H9 (cell line): ENCODE results near the gene FRAS1. TPM values are rescaled to one million over a fixed set of nuclear protein-coding genes. Genes with fewer than 3 reads are reported as not detected.
"Not testable (repeated sequence)": the region's sequence is repeated elsewhere in the genome, so short reads cannot be mapped to it uniquely, and the experiment has no call there.

Source experiments
- DNase-seq: peaks from one replicate; pipeline ENCODE4 v3.0.0-alpha.2; 2017
- H2AFZ ChIP-seq: one replicate; pipeline ENCODE4 v1.6.1; 2013; ENCODE audit warnings: mild to moderate bottlenecking, low read length, control low read depth, moderate library complexity
- H2AK5ac ChIP-seq: 2 replicates; pipeline ENCODE4 v1.6.1; 2013; ENCODE audit warnings: low read length, control low read depth, mixed read lengths; ENCODE audit not compliant: insufficient read length
- H2BK120ac ChIP-seq: one replicate; pipeline ENCODE4 v1.6.1; 2013; ENCODE audit warnings: low read depth, mild to moderate bottlenecking, low read length, control low read depth, inconsistent platforms; ENCODE audit not compliant: poor library complexity, severe bottlenecking
- H2BK12ac ChIP-seq: 2 replicates; pipeline ENCODE4 v1.6.1; 2013; ENCODE audit warnings: low read length, control low read depth, mixed read lengths, low read depth; ENCODE audit not compliant: insufficient read length
- H2BK15ac ChIP-seq: 2 replicates; pipeline ENCODE4 v1.6.1; 2013; ENCODE audit warnings: low read depth, low read length, control low read depth
- H2BK20ac ChIP-seq: one replicate; pipeline ENCODE4 v1.6.1; 2013; ENCODE audit warnings: low read depth, mild to moderate bottlenecking, low read length, control low read depth, inconsistent platforms; ENCODE audit not compliant: poor library complexity, severe bottlenecking
- H2BK5ac ChIP-seq: 2 replicates; pipeline ENCODE4 v1.6.1; 2013; ENCODE audit warnings: low read length, control low read depth, mixed read lengths; ENCODE audit not compliant: insufficient read length
- H3K14ac ChIP-seq: 2 replicates; pipeline ENCODE4 v1.6.1; 2013; ENCODE audit warnings: low read length, control low read depth; ENCODE audit not compliant: insufficient read depth
- H3K18ac ChIP-seq: 2 replicates; pipeline ENCODE4 v1.6.1; 2013; ENCODE audit warnings: low read depth, mild to moderate bottlenecking, mixed read lengths, low read length, control low read depth; ENCODE audit not compliant: insufficient read length
- H3K23ac ChIP-seq: 2 replicates; pipeline ENCODE4 v1.6.1; 2013; ENCODE audit warnings: low read length, control low read depth, mixed read lengths, low read depth; ENCODE audit not compliant: insufficient read length
- H3K23me2 ChIP-seq: 2 replicates; pipeline ENCODE4 v1.6.1; 2013; ENCODE audit warnings: low read depth, mild to moderate bottlenecking, mixed read lengths, low read length, control low read depth; ENCODE audit not compliant: insufficient read length, poor library complexity, severe bottlenecking
- H3K27ac ChIP-seq: 2 replicates; pipeline ENCODE4 v1.5.1; 2013; ENCODE audit warnings: low read length, control low read depth, mixed read lengths, low read depth; ENCODE audit not compliant: insufficient read length
- H3K27me3 ChIP-seq: 2 replicates; pipeline ENCODE4 v1.6.1; 2013; ENCODE audit warnings: low read length, control low read depth, inconsistent platforms; ENCODE audit not compliant: insufficient read depth
- H3K4ac ChIP-seq: 2 replicates; pipeline ENCODE4 v1.6.1; 2013; ENCODE audit warnings: low read depth, mild to moderate bottlenecking, control low read depth, inconsistent platforms, low read length, moderate library complexity
- H3K4me1 ChIP-seq: 2 replicates; pipeline ENCODE4 v1.6.1; 2013; ENCODE audit warnings: low read length, control low read depth, inconsistent platforms; ENCODE audit not compliant: insufficient read depth
- H3K4me2 ChIP-seq: 2 replicates; pipeline ENCODE4 v1.6.1; 2013; ENCODE audit warnings: low read length, control low read depth, mixed read lengths; ENCODE audit not compliant: insufficient read length, insufficient read depth
- H3K56ac ChIP-seq: 2 replicates; pipeline ENCODE4 v1.6.1; 2013; ENCODE audit warnings: low read depth, mild to moderate bottlenecking, mixed read lengths, low read length, control low read depth; ENCODE audit not compliant: insufficient read length
- H3K79me1 ChIP-seq: 2 replicates; pipeline ENCODE4 v1.6.1; 2013; ENCODE audit warnings: low read depth, mild to moderate bottlenecking, moderate library complexity, low read length, control low read depth, inconsistent platforms; ENCODE audit not compliant: insufficient read depth, poor library complexity, severe bottlenecking
- H3K79me2 ChIP-seq: 2 replicates; pipeline ENCODE4 v1.6.1; 2013; ENCODE audit warnings: low read length, control low read depth, inconsistent platforms; ENCODE audit not compliant: insufficient read depth
- H3K9ac ChIP-seq: 2 replicates; pipeline ENCODE4 v1.6.1; 2013; ENCODE audit warnings: low read length, control low read depth, mixed read lengths; ENCODE audit not compliant: insufficient read length; ENCODE audit errors: extremely low read depth
- H3K9me3 ChIP-seq: one replicate; pipeline ENCODE4 v1.6.1; 2013; ENCODE audit warnings: low read depth, low read length, inconsistent platforms; ENCODE audit not compliant: control insufficient read depth
- H3T11ph ChIP-seq: one replicate; pipeline ENCODE4 v1.6.1; 2013; ENCODE audit warnings: mild to moderate bottlenecking, low read length, control low read depth, inconsistent platforms
- H4K20me1 ChIP-seq: one replicate; pipeline ENCODE4 v1.6.1; 2013; ENCODE audit not compliant: control insufficient read depth, insufficient read length, insufficient read depth
- H4K5ac ChIP-seq: 2 replicates; pipeline ENCODE4 v1.6.1; 2013; ENCODE audit warnings: low read depth, mild to moderate bottlenecking, mixed read lengths, low read length, control low read depth; ENCODE audit not compliant: insufficient read length
- H4K8ac ChIP-seq: replicated peaks from 2 replicates; pipeline ENCODE4 v1.6.1; 2013; ENCODE audit warnings: low read length, control low read depth, mixed read lengths, low read depth; ENCODE audit not compliant: insufficient read length
- H4K91ac ChIP-seq: 2 replicates; pipeline ENCODE4 v1.6.1; 2013; ENCODE audit warnings: low read depth, mild to moderate bottlenecking, moderate library complexity, mixed read lengths, low read length, control low read depth; ENCODE audit not compliant: insufficient read length
- H3K27ac Mint-ChIP-seq, 3 experiments: 2 replicates in 2 of 3; 3 replicates in 1 of 3; pipeline ENCODE4 v1.8.0; 2020 to 2021; ENCODE audit warnings: mixed read lengths in 3 of 3, mild to moderate bottlenecking in 1 of 3, moderate library complexity in 1 of 3
- H3K27me3 Mint-ChIP-seq: 2 replicates; pipeline ENCODE4 v1.8.0; 2021; ENCODE audit warnings: low read depth, mild to moderate bottlenecking, moderate library complexity, mixed read lengths
- H3K36me3 Mint-ChIP-seq, 3 experiments: 2 replicates in 2 of 3; 3 replicates in 1 of 3; pipeline ENCODE4 v1.8.0; 2020 to 2021; ENCODE audit warnings: low read depth in 3 of 3, mixed read lengths in 3 of 3; ENCODE audit not compliant: insufficient read depth in 1 of 3
- H3K4me1 Mint-ChIP-seq, 2 experiments: 2 replicates each; pipeline ENCODE4 v1.8.0; 2020; ENCODE audit warnings: mixed read lengths in 2 of 2
- H3K4me3 Mint-ChIP-seq, 2 experiments: 2 replicates in 1 of 2; 3 replicates in 1 of 2; pipeline ENCODE4 v1.8.0; 2020 to 2021; ENCODE audit warnings: mild to moderate bottlenecking in 2 of 2, mixed read lengths in 2 of 2, moderate library complexity in 1 of 2
- H3K9me3 Mint-ChIP-seq, 2 experiments: 2 replicates in 1 of 2; 3 replicates in 1 of 2; pipeline ENCODE4 v1.8.0; 2020; ENCODE audit warnings: mild to moderate bottlenecking in 2 of 2, mixed read lengths in 2 of 2, moderate library complexity in 1 of 2
- CTCF ChIP-seq: fragments of 200-600 bp; sonication (generic); conservative IDR thresholded peaks from 3 replicates; pipeline ENCODE4 v1.8.0; 2021; ENCODE audit warnings: antibody characterized with exemption, mild to moderate bottlenecking
- WGBS: extraction: QIAGEN DNeasy Blood & Tissue Kit; methylation state at CpG from one replicate; pipeline ENCODE4 v1.1.7; 2013; ENCODE audit warnings: missing lambda C conversion rate, low lambda C conversion rate, mixed read lengths; ENCODE audit not compliant: insufficient read length; ENCODE audit errors: extremely low coverage; 5-methylcytosine and 5-hydroxymethylcytosine counted together
- total RNA-seq: library from RNA; stranded (reverse); gene quantifications from 2 replicates; pipeline ENCODE4 v1.2.1, GENCODE V29; 2021

FRAS1 gene
- total RNA-seq, 1 experiment from 2014 or later: 58.5 TPM

- no peak for TF ChIP-seq CTCF
- no CpG with 5 or more reads among the region's 2 CpGs for WGBS
Observed at GRCh38 chr4:78179196-78179595, 122.1 kb downstream of the FRAS1 start.

GRCh38 chr4:78181681-78182234 is 124.6 kb downstream of the FRAS1 start:
- H3K36me3 Mint-ChIP-seq: peaks cover 10 to 13% (median 11%) of the 10 kb centered on the region in 3 experiments; a peak in 6 of 7 replicates
- not testable (repeated sequence) for H2BK20ac ChIP-seq, H3K4me1 ChIP-seq, H3K4me3 Mint-ChIP-seq, H3K14ac ChIP-seq, H3K27ac Mint-ChIP-seq, H2BK12ac ChIP-seq, H3K79me1 ChIP-seq, DNase-seq, H4K20me1 ChIP-seq, H3K79me2 ChIP-seq, H3K56ac ChIP-seq, H4K8ac ChIP-seq, H2AFZ ChIP-seq, H4K91ac ChIP-seq, H3K23me2 ChIP-seq, H3T11ph ChIP-seq, H3K9me3 Mint-ChIP-seq, H3K4ac ChIP-seq, H2BK120ac ChIP-seq, H4K5ac ChIP-seq, H3K27ac ChIP-seq, H3K27me3 Mint-ChIP-seq, H3K18ac ChIP-seq, H3K27me3 ChIP-seq, H2BK5ac ChIP-seq, H2AK5ac ChIP-seq, H3K9ac ChIP-seq, H3K23ac ChIP-seq, H3K4me2 ChIP-seq, H2BK15ac ChIP-seq, H3K9me3 ChIP-seq
- peaks cover 15 to 36% of the 10 kb centered on the region in 2 experiments for H3K4me1 Mint-ChIP-seq
- no CpG with 5 or more reads among the region's 36 CpGs for WGBS

More at GRCh38 chr4:78179196-78179595, 122.1 kb downstream of the FRAS1 start:
- H2BK12ac ChIP-seq: no peak overlapping the region
- no peak overlapping the region for H2AFZ ChIP-seq
- H3T11ph ChIP-seq: no peak overlapping the region
- H3K23me2 ChIP-seq: no peaks in the 10 kb centered on the region
- no peak overlapping the region for H3K9ac ChIP-seq
- H2BK15ac ChIP-seq: no peak overlapping the region
- no peaks in the 10 kb centered on the region for H4K20me1 ChIP-seq
- H3K79me2 ChIP-seq: no peaks in the 10 kb centered on the region; the same call in 1 of the 2 replicates
- H4K8ac ChIP-seq: no peak overlapping the region
- no peaks in the 10 kb centered on the region for H3K9me3 ChIP-seq
- no peak overlapping the region for H3K4ac ChIP-seq
- no peak for DNase-seq
- peaks cover 19% of the 10 kb centered on the region for H3K4me1 ChIP-seq
- H3K4me2 ChIP-seq: no peak overlapping the region
- peaks cover 3% of the 10 kb centered on the region for H3K79me1 ChIP-seq
- no peak overlapping the region for H3K4me3 Mint-ChIP-seq
- H4K91ac ChIP-seq: no peak overlapping the region
- peaks cover 32 to 46% of the 10 kb centered on the region in 2 experiments for H3K4me1 Mint-ChIP-seq
- H3K14ac ChIP-seq: no peak overlapping the region
- no peak overlapping the region for H3K18ac ChIP-seq
- H3K27ac Mint-ChIP-seq: peak overlapping the region; percentile 31 to 63 (median 61); a peak in 2 of 7 replicates
- peaks cover 10 to 21% (median 20%) of the 10 kb centered on the region in 3 experiments; a peak in 6 of 7 replicates for H3K36me3 Mint-ChIP-seq
- no peak overlapping the region for H2BK120ac ChIP-seq
- no peak overlapping the region for H3K27ac ChIP-seq
- no peaks in the 10 kb centered on the region for H3K9me3 Mint-ChIP-seq
- no peak overlapping the region for H2BK5ac ChIP-seq
- H3K23ac ChIP-seq: no peak overlapping the region
- H2BK20ac ChIP-seq: no peak overlapping the region
- no peak overlapping the region for H3K56ac ChIP-seq
- H4K5ac ChIP-seq: no peak overlapping the region
- H3K27me3 ChIP-seq: no peaks in the 10 kb centered on the region
- no peak overlapping the region for H2AK5ac ChIP-seq
- no peaks in the 10 kb centered on the region; the same call in 1 of the 2 replicates for H3K27me3 Mint-ChIP-seq
